DND-41 (cell line): Measurements from ENCODE around the gene RBFOX1.

Experiments used
- ATAC-seq: fragments of 200-7000 bp; cut with Tn5 transposase; 3 replicates; pipeline ENCODE4 v1.9.1; 2021; ENCODE audit warnings: low read depth; ENCODE audit not compliant: insufficient read depth
- DNase-seq: peaks from one replicate; pipeline ENCODE4 v3.0.0-alpha.2; 2020
- H2AFZ ChIP-seq: 2 replicates; pipeline ENCODE4 v1.6.0; 2012; ENCODE audit warnings: low read depth, low read length
- H3K27ac ChIP-seq: 2 replicates; pipeline ENCODE4 v1.5.1; 2012; ENCODE audit warnings: low read length, inconsistent platforms
- H3K27me3 ChIP-seq: fragments of 200-600 bp; sonication (generic); 2 replicates; pipeline ENCODE4 v1.6.0; 2012; ENCODE audit warnings: low read length, mild to moderate bottlenecking, inconsistent platforms; ENCODE audit not compliant: insufficient read depth, poor library complexity
- H3K36me3 ChIP-seq: 2 replicates; pipeline ENCODE4 v1.5.1; 2012; ENCODE audit warnings: low read length, inconsistent platforms; ENCODE audit not compliant: insufficient read depth
- H3K4me1 ChIP-seq: 2 replicates; pipeline ENCODE4 v1.5.1; 2012; ENCODE audit warnings: mild to moderate bottlenecking, low read length; ENCODE audit not compliant: insufficient read depth
- H3K4me2 ChIP-seq: 2 replicates; pipeline ENCODE4 v1.6.0; 2012; ENCODE audit warnings: mild to moderate bottlenecking, moderate library complexity, low read length, inconsistent platforms; ENCODE audit not compliant: insufficient read depth
- H3K4me3 ChIP-seq, 2 experiments: fragments of 200-600 bp in 1 of 2; shearing (Covaris generic) in 1 of 2; 2 replicates each; pipeline ENCODE4 v1.5.1; 2012 to 2016; ENCODE audit warnings: inconsistent platforms in 2 of 2, low read length in 2 of 2, mild to moderate bottlenecking in 2 of 2, low read depth in 1 of 2, moderate library complexity in 1 of 2
- H3K79me2 ChIP-seq: 2 replicates; pipeline ENCODE4 v1.6.0; 2012; ENCODE audit warnings: low read length, inconsistent platforms; ENCODE audit not compliant: insufficient read depth
- H3K9ac ChIP-seq: 2 replicates; pipeline ENCODE4 v1.6.0; 2012; ENCODE audit warnings: low read depth, mild to moderate bottlenecking, inconsistent platforms, low read length, moderate library complexity
- H3K9me3 ChIP-seq: 2 replicates; pipeline ENCODE4 v1.5.1; 2012; ENCODE audit warnings: low read length, moderate library complexity, mild to moderate bottlenecking, inconsistent platforms; ENCODE audit not compliant: insufficient read depth, severe bottlenecking
- H4K20me1 ChIP-seq: 2 replicates; pipeline ENCODE4 v1.6.0; 2012; ENCODE audit warnings: low read length; ENCODE audit not compliant: insufficient read depth
- EZH2 ChIP-seq: IDR thresholded peaks from 3 replicates; pipeline ENCODE4 v1.6.1; 2012; ENCODE audit warnings: borderline replicate concordance, low read depth, mild to moderate bottlenecking, moderate library complexity, low read length, inconsistent platforms; ENCODE audit not compliant: severe bottlenecking
- TF ChIP-seq, protein P1 (sequence below): IDR thresholded peaks from 2 replicates; pipeline ENCODE4 v1.5.1; 2012; ENCODE audit warnings: borderline replicate concordance, low read length, moderate library complexity, mild to moderate bottlenecking; ENCODE audit not compliant: poor library complexity, severe bottlenecking; ENCODE audit errors: extremely low read depth

RBFOX1 gene

DNA sequence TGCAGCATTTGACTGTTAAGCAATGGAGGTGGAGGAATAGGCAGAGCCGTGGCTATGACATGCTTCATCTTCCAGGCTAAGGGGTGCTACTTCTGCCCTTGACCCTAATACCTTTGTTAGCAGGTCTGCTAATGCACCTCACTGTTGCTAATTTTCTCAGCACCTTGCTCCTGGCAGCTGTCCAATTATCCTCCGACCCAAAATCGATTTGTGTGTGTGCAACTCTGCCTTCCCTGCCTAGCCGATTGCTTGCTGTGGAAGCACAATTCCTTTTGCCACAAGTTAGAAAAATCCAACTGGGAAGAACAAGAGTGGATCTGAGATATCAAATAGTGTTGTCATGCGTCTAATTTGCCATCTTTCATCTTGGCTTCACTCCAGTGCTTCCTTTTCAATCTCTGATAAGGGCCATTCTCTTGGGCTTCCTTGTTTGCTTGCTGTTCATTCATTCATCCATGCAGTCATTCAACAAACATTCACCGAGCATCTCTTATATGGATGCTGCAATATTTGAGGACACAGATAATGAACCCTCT lies 422.8 kb downstream of the RBFOX1 start:
- Histone ChIP-seq H3K4me1 (no peaks in the 10 kb centered on the region), H3K79me2 (no peaks in the 10 kb centered on the region)
- DNase-seq, result no peak

More for the DNA sequence above, 422.8 kb downstream of the RBFOX1 start:
- H3K27me3 ChIP-seq, result no peaks in the 10 kb centered on the region
- TF ChIP-seq, protein P1, sequence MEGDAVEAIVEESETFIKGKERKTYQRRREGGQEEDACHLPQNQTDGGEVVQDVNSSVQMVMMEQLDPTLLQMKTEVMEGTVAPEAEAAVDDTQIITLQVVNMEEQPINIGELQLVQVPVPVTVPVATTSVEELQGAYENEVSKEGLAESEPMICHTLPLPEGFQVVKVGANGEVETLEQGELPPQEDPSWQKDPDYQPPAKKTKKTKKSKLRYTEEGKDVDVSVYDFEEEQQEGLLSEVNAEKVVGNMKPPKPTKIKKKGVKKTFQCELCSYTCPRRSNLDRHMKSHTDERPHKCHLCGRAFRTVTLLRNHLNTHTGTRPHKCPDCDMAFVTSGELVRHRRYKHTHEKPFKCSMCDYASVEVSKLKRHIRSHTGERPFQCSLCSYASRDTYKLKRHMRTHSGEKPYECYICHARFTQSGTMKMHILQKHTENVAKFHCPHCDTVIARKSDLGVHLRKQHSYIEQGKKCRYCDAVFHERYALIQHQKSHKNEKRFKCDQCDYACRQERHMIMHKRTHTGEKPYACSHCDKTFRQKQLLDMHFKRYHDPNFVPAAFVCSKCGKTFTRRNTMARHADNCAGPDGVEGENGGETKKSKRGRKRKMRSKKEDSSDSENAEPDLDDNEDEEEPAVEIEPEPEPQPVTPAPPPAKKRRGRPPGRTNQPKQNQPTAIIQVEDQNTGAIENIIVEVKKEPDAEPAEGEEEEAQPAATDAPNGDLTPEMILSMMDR, result no peak
- no peak for TF ChIP-seq EZH2
- ATAC-seq, result no peak
- H4K20me1 ChIP-seq, result no peaks in the 10 kb centered on the region
- H3K27ac ChIP-seq, result no peak overlapping the region
- H2AFZ ChIP-seq, result no peak overlapping the region
- no peaks in the 10 kb centered on the region for H3K9me3 ChIP-seq
- no peak overlapping the region for H3K9ac ChIP-seq
- no peak overlapping the region for H3K4me3 ChIP-seq
- no peaks in the 10 kb centered on the region for H3K36me3 ChIP-seq
- H3K4me2 ChIP-seq, result no peak overlapping the region
